ENCODE data around the gene KCNJ9. TPM values are rescaled to one million over a fixed set of nuclear protein-coding genes. Genes with fewer than 3 reads are reported as not detected.

KCNJ9 gene
- total RNA-seq, 3 donors from 2014 or later (not counting 1 experiment from before 2014, with no cell fraction given) = not detected

DNA sequence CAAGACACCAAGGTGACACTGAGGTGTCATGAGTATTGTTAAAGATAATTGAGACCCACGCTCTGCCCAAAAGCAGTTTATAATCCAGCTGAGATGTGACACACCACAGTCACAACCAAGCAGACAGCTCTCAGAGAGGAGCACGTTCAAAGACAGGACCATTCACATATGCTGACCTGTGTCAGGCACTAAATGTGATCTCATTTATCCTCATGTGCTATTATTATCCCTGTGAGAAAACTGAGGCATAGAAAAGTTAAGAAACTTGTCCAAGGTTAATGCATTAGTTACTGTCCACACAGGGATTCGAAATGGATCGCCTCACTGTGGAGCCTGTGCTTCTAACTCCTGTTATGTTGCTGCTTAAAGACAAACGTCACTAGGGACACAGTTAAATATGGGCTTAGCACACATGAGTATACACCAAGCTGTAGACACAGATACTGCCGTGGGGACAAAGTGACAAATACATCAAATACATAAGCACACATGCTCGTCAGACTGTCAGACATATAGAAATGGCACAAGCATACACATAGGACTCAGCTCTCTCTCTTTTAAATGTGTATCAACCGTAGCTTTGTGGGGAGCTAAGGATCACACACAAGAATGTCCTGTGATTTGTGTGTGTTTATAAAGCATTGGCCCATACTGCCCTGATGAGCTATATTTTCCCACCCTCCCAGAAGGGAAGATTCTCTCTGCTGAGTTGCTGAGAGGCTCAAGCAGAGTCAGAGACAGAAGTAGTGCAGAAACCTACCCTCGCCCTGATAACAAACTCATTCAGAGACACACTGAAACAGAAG, 20.6 kb downstream of the KCNJ9 start:
- Mint-ChIP-seq H3K36me3 (no peaks in the 10 kb centered on the region), H3K9me3 (no peaks in the 10 kb centered on the region), H3K4me3 (no peak overlapping the region), H3K4me1 (peaks cover 39 to 49% of the 10 kb centered on the region in 2 donors), H3K27ac (peak overlapping the region in 1 of 2 donors; percentile 89), H3K27me3 (ENCODE audit: low read depth in 2 of 2) (peaks cover 0 to 5% of the 10 kb centered on the region in 2 donors)
- H3K9me3 ChIP-seq (ENCODE audit: control insufficient read depth, insufficient read depth, low read length) = no peaks in the 10 kb centered on the region
- no peak for TF ChIP-seq CTCF (IDR thresholded peaks at IDR 0.05)
- H3K4me3 ChIP-seq (ENCODE audit: low read length) = no peak overlapping the region
- no peaks in the 10 kb centered on the region for H3K27me3 ChIP-seq (ENCODE audit: control insufficient read depth, insufficient read depth, low read length)
- peaks cover 37% of the 10 kb centered on the region for H3K4me1 ChIP-seq (ENCODE audit: control insufficient read depth, insufficient read depth, low read length)
- intact Hi-C loops (cut with micrococcal nuclease) = loop anchor here (1.0 kb wide), 2 partner anchors 189 to 274 kb away; no protein-coding TSS in a partner anchor
- 93% methylated on average over 8 of the region's 9 CpGs for WGBS (ENCODE audit: insufficient coverage)
- no peak for DNase-seq
- no peak overlapping the region for H3K27ac ChIP-seq (ENCODE audit: low read length)
- no peaks in the 10 kb centered on the region for H3K36me3 ChIP-seq (ENCODE audit: control insufficient read depth, insufficient read depth, low read length)
- ATAC-seq = no peak

GRCh38 chr1:160103658-160104408, 22.5 kb downstream of the KCNJ9 start:
- peaks cover 24% of the 10 kb centered on the region for H3K4me1 ChIP-seq (ENCODE audit: control insufficient read depth, insufficient read depth, low read length)
- intact Hi-C loops (cut with micrococcal nuclease) = no loop called here
- no peak overlapping the region for H3K4me3 Mint-ChIP-seq

GRCh38 chr1:160104486-160104885, 23.1 kb downstream of the KCNJ9 start:
- H3K36me3 ChIP-seq (ENCODE audit: control insufficient read depth, insufficient read depth, low read length) = no peaks in the 10 kb centered on the region
- no peaks in the 10 kb centered on the region for H3K9me3 ChIP-seq (ENCODE audit: control insufficient read depth, insufficient read depth, low read length)
- no peak for DNase-seq
- H3K9me3 Mint-ChIP-seq = no peaks in the 10 kb centered on the region
- H3K27me3 Mint-ChIP-seq (ENCODE audit: low read depth in 2 of 2) = peaks cover 0 to 7% of the 10 kb centered on the region in 2 donors
- no peaks in the 10 kb centered on the region for H3K36me3 Mint-ChIP-seq
- peaks cover 19% of the 10 kb centered on the region for H3K4me1 ChIP-seq (ENCODE audit: control insufficient read depth, insufficient read depth, low read length)
- no peaks in the 10 kb centered on the region for H3K27me3 ChIP-seq (ENCODE audit: control insufficient read depth, insufficient read depth, low read length)
- no peak for TF ChIP-seq CTCF (IDR thresholded peaks at IDR 0.05)
- no peak overlapping the region for H3K4me3 ChIP-seq (ENCODE audit: low read length)
- H3K27ac ChIP-seq (ENCODE audit: low read length) = no peak overlapping the region
- WGBS (ENCODE audit: insufficient coverage) = 70% methylated on average over 3 of the region's 3 CpGs
- no peak overlapping the region for H3K27ac Mint-ChIP-seq
- no peak for ATAC-seq
- no peak overlapping the region for H3K4me3 Mint-ChIP-seq
- intact Hi-C loops (cut with micrococcal nuclease) = no loop called here
- H3K4me1 Mint-ChIP-seq = peaks cover 23 to 28% of the 10 kb centered on the region in 2 donors

More at GRCh38 chr1:160103658-160104408, 22.5 kb downstream of the KCNJ9 start:
- no peak for TF ChIP-seq CTCF (IDR thresholded peaks at IDR 0.05)
- ATAC-seq (no peak), DNase-seq (no peak)
- peaks cover 28 to 35% of the 10 kb centered on the region in 2 donors for H3K4me1 Mint-ChIP-seq
- no peaks in the 10 kb centered on the region for H3K36me3 Mint-ChIP-seq
- H3K27ac Mint-ChIP-seq = no peak overlapping the region
- peaks cover 0 to 5% of the 10 kb centered on the region in 2 donors for H3K27me3 Mint-ChIP-seq (ENCODE audit: low read depth in 2 of 2)
- Histone ChIP-seq H3K9me3 (ENCODE audit: control insufficient read depth, insufficient read depth, low read length) (no peaks in the 10 kb centered on the region), H3K4me3 (ENCODE audit: low read length) (no peak overlapping the region), H3K27me3 (ENCODE audit: control insufficient read depth, insufficient read depth, low read length) (no peaks in the 10 kb centered on the region), H3K27ac (ENCODE audit: low read length) (no peak overlapping the region), H3K36me3 (ENCODE audit: control insufficient read depth, insufficient read depth, low read length) (no peaks in the 10 kb centered on the region)
- 76% methylated on average over 5 of the region's 6 CpGs for WGBS (ENCODE audit: insufficient coverage)
- H3K9me3 Mint-ChIP-seq = no peaks in the 10 kb centered on the region
